ENCODE measurements around the gene PTER. TPM values are rescaled to one million over a fixed set of nuclear protein-coding genes. Genes with fewer than 3 reads are reported as not detected.

The PTER gene
- polyA plus RNA-seq, 2 donors, result 1.8 to 4.0 TPM

- Histone ChIP-seq H3K27ac (ENCODE audit: low read depth in 2 of 2, low read length in 1 of 2) (no peak overlapping the region), H3K4me1 (ENCODE audit: control insufficient read depth in 2 of 2, insufficient read depth in 2 of 2, low read length in 1 of 2) (peaks cover 0 to 13% of the 10 kb centered on the region in 2 donors), H3K36me3 (ENCODE audit: control insufficient read depth in 2 of 2, insufficient read depth in 2 of 2, low read length in 1 of 2) (no peaks in the 10 kb centered on the region), H3K9me3 (ENCODE audit: control insufficient read depth in 2 of 2, insufficient read depth in 1 of 2, low read depth in 1 of 2, low read length in 1 of 2) (no peaks in the 10 kb centered on the region), H3K4me3 (ENCODE audit: low read depth in 1 of 2, low read length in 2 of 2) (peak overlapping the region; percentile 32 to 53), H3K27me3 (ENCODE audit: control insufficient read depth in 1 of 2, insufficient read depth in 2 of 2, low read length in 2 of 2) (peaks cover 0 to 10% of the 10 kb centered on the region in 2 donors)
- 0 to 1% methylated on average over 39 of the region's 39 CpGs for WGBS, 2 donors
Observed at GRCh38 chr10:16520900-16521299, 84.1 kb downstream of the PTER start.

- Histone ChIP-seq H3K4me1 (ENCODE audit: control insufficient read depth in 2 of 2, insufficient read depth in 2 of 2, low read length in 1 of 2) (peaks cover 0 to 13% of the 10 kb centered on the region in 2 donors), H3K36me3 (ENCODE audit: control insufficient read depth in 2 of 2, insufficient read depth in 2 of 2, low read length in 1 of 2) (no peaks in the 10 kb centered on the region), H3K9me3 (ENCODE audit: control insufficient read depth in 2 of 2, insufficient read depth in 1 of 2, low read depth in 1 of 2, low read length in 1 of 2) (no peaks in the 10 kb centered on the region), H3K27me3 (ENCODE audit: control insufficient read depth in 1 of 2, insufficient read depth in 2 of 2, low read length in 2 of 2) (peaks cover 0 to 10% of the 10 kb centered on the region in 2 donors), H3K4me3 (ENCODE audit: low read depth in 1 of 2, low read length in 2 of 2) (peak within 1 kb of the TSS; percentile 32 to 53), H3K27ac (ENCODE audit: low read depth in 2 of 2, low read length in 1 of 2) (no peak within 1 kb of the TSS)
- WGBS, 2 donors, result 1 to 2% methylated on average over 56 to 68 of the region's 68 CpGs
Observed at GRCh38 chr10:16521311-16522016, 84.7 kb downstream of the PTER start, which contains the start of gene C1QL3. Gene C1QL3, minus strand, starts transcription at chr10:16521879. Its CDS starts 814 bp downstream, at chr10:16521065.

- Histone ChIP-seq H3K27ac (ENCODE audit: low read depth in 2 of 2, low read length in 1 of 2) (no peak overlapping the region), H3K4me1 (ENCODE audit: control insufficient read depth in 2 of 2, insufficient read depth in 2 of 2, low read length in 1 of 2) (no peaks in the 10 kb centered on the region)
- WGBS, 2 donors, result 63 to 72% methylated on average over 4 of the region's 4 CpGs
Observed at GRCh38 chr10:16527452-16527851, 90.6 kb downstream of the PTER start.

GRCh38 chr10:16529853-16530252 lies 93.0 kb downstream of the PTER start:
- Histone ChIP-seq H3K9me3 (ENCODE audit: control insufficient read depth in 2 of 2, insufficient read depth in 1 of 2, low read depth in 1 of 2, low read length in 1 of 2) (no peaks in the 10 kb centered on the region), H3K4me3 (ENCODE audit: low read depth in 1 of 2, low read length in 2 of 2) (no peak overlapping the region), H3K36me3 (ENCODE audit: control insufficient read depth in 2 of 2, insufficient read depth in 2 of 2, low read length in 1 of 2) (no peaks in the 10 kb centered on the region), H3K27me3 (ENCODE audit: control insufficient read depth in 1 of 2, insufficient read depth in 2 of 2, low read length in 2 of 2) (no peaks in the 10 kb centered on the region), H3K4me1 (ENCODE audit: control insufficient read depth in 2 of 2, insufficient read depth in 2 of 2, low read length in 1 of 2) (no peaks in the 10 kb centered on the region), H3K27ac (ENCODE audit: low read depth in 2 of 2, low read length in 1 of 2) (no peak overlapping the region)
- WGBS, 2 donors, result 70 to 78% methylated on average over 3 of the region's 3 CpGs

More at GRCh38 chr10:16527452-16527851, 90.6 kb downstream of the PTER start:
- H3K36me3 ChIP-seq (ENCODE audit: control insufficient read depth in 2 of 2, insufficient read depth in 2 of 2, low read length in 1 of 2), result no peaks in the 10 kb centered on the region
- H3K4me3 ChIP-seq (ENCODE audit: low read depth in 1 of 2, low read length in 2 of 2), result no peak overlapping the region
- peaks cover 0 to 2% of the 10 kb centered on the region in 2 donors for H3K27me3 ChIP-seq (ENCODE audit: control insufficient read depth in 1 of 2, insufficient read depth in 2 of 2, low read length in 2 of 2)
- no peaks in the 10 kb centered on the region for H3K9me3 ChIP-seq (ENCODE audit: control insufficient read depth in 2 of 2, insufficient read depth in 1 of 2, low read depth in 1 of 2, low read length in 1 of 2)

GRCh38 chr10:16536155-16536554 lies 99.3 kb downstream of the PTER start:
- Histone ChIP-seq H3K27me3 (ENCODE audit: control insufficient read depth in 1 of 2, insufficient read depth in 2 of 2, low read length in 2 of 2) (no peaks in the 10 kb centered on the region), H3K9me3 (ENCODE audit: control insufficient read depth in 2 of 2, insufficient read depth in 1 of 2, low read depth in 1 of 2, low read length in 1 of 2) (no peaks in the 10 kb centered on the region), H3K36me3 (ENCODE audit: control insufficient read depth in 2 of 2, insufficient read depth in 2 of 2, low read length in 1 of 2) (no peaks in the 10 kb centered on the region), H3K4me1 (ENCODE audit: control insufficient read depth in 2 of 2, insufficient read depth in 2 of 2, low read length in 1 of 2) (no peaks in the 10 kb centered on the region), H3K4me3 (ENCODE audit: low read depth in 1 of 2, low read length in 2 of 2) (no peak overlapping the region), H3K27ac (ENCODE audit: low read depth in 2 of 2, low read length in 1 of 2) (no peak overlapping the region)
- WGBS, 2 donors, result 91 to 96% methylated on average over 5 of the region's 5 CpGs

- no peak overlapping the region for H3K27ac ChIP-seq (ENCODE audit: low read depth in 2 of 2, low read length in 1 of 2)
- peaks cover 0 to 2% of the 10 kb centered on the region in 2 donors for H3K9me3 ChIP-seq (ENCODE audit: control insufficient read depth in 2 of 2, insufficient read depth in 1 of 2, low read depth in 1 of 2, low read length in 1 of 2)
- 41 to 54% methylated on average over 3 of the region's 3 CpGs for WGBS, 2 donors
- no peaks in the 10 kb centered on the region for H3K36me3 ChIP-seq (ENCODE audit: control insufficient read depth in 2 of 2, insufficient read depth in 2 of 2, low read length in 1 of 2)
- no peaks in the 10 kb centered on the region for H3K4me1 ChIP-seq (ENCODE audit: control insufficient read depth in 2 of 2, insufficient read depth in 2 of 2, low read length in 1 of 2)
- H3K27me3 ChIP-seq (ENCODE audit: control insufficient read depth in 1 of 2, insufficient read depth in 2 of 2, low read length in 2 of 2), result no peaks in the 10 kb centered on the region
- no peak overlapping the region for H3K4me3 ChIP-seq (ENCODE audit: low read depth in 1 of 2, low read length in 2 of 2)
Observed at GRCh38 chr10:16544099-16544498, 107.3 kb downstream of the PTER start.

GRCh38 chr10:16544591-16544990 lies 107.8 kb downstream of the PTER start:
- H3K27me3 ChIP-seq (ENCODE audit: control insufficient read depth in 1 of 2, insufficient read depth in 2 of 2, low read length in 2 of 2), result no peaks in the 10 kb centered on the region
- 85 to 87% methylated on average over 4 of the region's 4 CpGs for WGBS, 2 donors
- no peaks in the 10 kb centered on the region for H3K4me1 ChIP-seq (ENCODE audit: control insufficient read depth in 2 of 2, insufficient read depth in 2 of 2, low read length in 1 of 2)
- H3K9me3 ChIP-seq (ENCODE audit: control insufficient read depth in 2 of 2, insufficient read depth in 1 of 2, low read depth in 1 of 2, low read length in 1 of 2), result peaks cover 0 to 2% of the 10 kb centered on the region in 2 donors
- H3K27ac ChIP-seq (ENCODE audit: low read depth in 2 of 2, low read length in 1 of 2), result no peak overlapping the region
- H3K4me3 ChIP-seq (ENCODE audit: low read depth in 1 of 2, low read length in 2 of 2), result no peak overlapping the region
- no peaks in the 10 kb centered on the region for H3K36me3 ChIP-seq (ENCODE audit: control insufficient read depth in 2 of 2, insufficient read depth in 2 of 2, low read length in 1 of 2)

- Histone ChIP-seq H3K27me3 (ENCODE audit: control insufficient read depth in 1 of 2, insufficient read depth in 2 of 2, low read length in 2 of 2) (no peaks in the 10 kb centered on the region), H3K4me3 (ENCODE audit: low read depth in 1 of 2, low read length in 2 of 2) (no peak overlapping the region), H3K36me3 (ENCODE audit: control insufficient read depth in 2 of 2, insufficient read depth in 2 of 2, low read length in 1 of 2) (no peaks in the 10 kb centered on the region), H3K27ac (ENCODE audit: low read depth in 2 of 2, low read length in 1 of 2) (no peak overlapping the region), H3K9me3 (ENCODE audit: control insufficient read depth in 2 of 2, insufficient read depth in 1 of 2, low read depth in 1 of 2, low read length in 1 of 2) (peaks cover 0 to 2% of the 10 kb centered on the region in 2 donors), H3K4me1 (ENCODE audit: control insufficient read depth in 2 of 2, insufficient read depth in 2 of 2, low read length in 1 of 2) (no peaks in the 10 kb centered on the region)
- 34 to 36% methylated on average over 7 of the region's 7 CpGs for WGBS, 2 donors
Observed at GRCh38 chr10:16545116-16545736, 108.4 kb downstream of the PTER start.

GRCh38 chr10:16547973-16548372 lies 111.2 kb downstream of the PTER start:
- Histone ChIP-seq H3K27me3 (ENCODE audit: control insufficient read depth in 1 of 2, insufficient read depth in 2 of 2, low read length in 2 of 2) (no peaks in the 10 kb centered on the region), H3K27ac (ENCODE audit: low read depth in 2 of 2, low read length in 1 of 2) (no peak overlapping the region), H3K9me3 (ENCODE audit: control insufficient read depth in 2 of 2, insufficient read depth in 1 of 2, low read depth in 1 of 2, low read length in 1 of 2) (peaks cover 0 to 2% of the 10 kb centered on the region in 2 donors), H3K4me1 (ENCODE audit: control insufficient read depth in 2 of 2, insufficient read depth in 2 of 2, low read length in 1 of 2) (no peaks in the 10 kb centered on the region), H3K36me3 (ENCODE audit: control insufficient read depth in 2 of 2, insufficient read depth in 2 of 2, low read length in 1 of 2) (no peaks in the 10 kb centered on the region), H3K4me3 (ENCODE audit: low read depth in 1 of 2, low read length in 2 of 2) (no peak overlapping the region)
- WGBS, 2 donors, result 60 to 68% methylated on average over 4 of the region's 4 CpGs

All from esophagus (tissue), 2 donors.